ENCODE measurements around the gene GPRIN3.
"Not testable (repeated sequence)": the region's sequence is repeated elsewhere in the genome, so short reads cannot be mapped to it uniquely, and the experiment has no call there.

GPRIN3 gene

GRCh38 chr4:89287945-89288344, 19.7 kb downstream of the GPRIN3 start:
- no peak for DNase-seq

GRCh38 chr4:89285745-89286144, 21.9 kb downstream of the GPRIN3 start:
- DNase-seq: no peak

GRCh38 chr4:89284828-89285227, 22.8 kb downstream of the GPRIN3 start:
- no peak for DNase-seq

GRCh38 chr4:89284020-89284424, 23.6 kb downstream of the GPRIN3 start:
- no peak for DNase-seq

- no peak for DNase-seq
These were observed 24.2 kb downstream of the GPRIN3 start for GRCh38 chr4:89283226-89284009.

- no peak for DNase-seq
These were observed 28.2 kb downstream of the GPRIN3 start for GRCh38 chr4:89279385-89279784.

- no peak for DNase-seq
These were observed 30.2 kb downstream of the GPRIN3 start for GRCh38 chr4:89277412-89277811.

- no peak for DNase-seq
These were observed 31.3 kb downstream of the GPRIN3 start for GRCh38 chr4:89276296-89276695.

- DNase-seq: no peak
These were observed 32.0 kb downstream of the GPRIN3 start for GRCh38 chr4:89275587-89275986.

GRCh38 chr4:89273741-89274141, 33.9 kb downstream of the GPRIN3 start:
- DNase-seq: no peak

- no peak for DNase-seq
These were observed 36.8 kb downstream of the GPRIN3 start for GRCh38 chr4:89270792-89271191.

GRCh38 chr4:89269121-89269666, 38.4 kb downstream of the GPRIN3 start:
- DNase-seq: no peak

- no peak for DNase-seq
These were observed 38.9 kb downstream of the GPRIN3 start for GRCh38 chr4:89268679-89269078.

- no peak for DNase-seq
These were observed 39.8 kb downstream of the GPRIN3 start for GRCh38 chr4:89267846-89268245.

GRCh38 chr4:89267392-89267791, 40.2 kb downstream of the GPRIN3 start:
- DNase-seq: no peak

- no peak for DNase-seq
These were observed 41.5 kb downstream of the GPRIN3 start for GRCh38 chr4:89266128-89266527.

GRCh38 chr4:89263265-89263664, 44.3 kb downstream of the GPRIN3 start:
- no peak for DNase-seq

GRCh38 chr4:89259301-89260028, 48.1 kb downstream of the GPRIN3 start:
- DNase-seq: no peak

- DNase-seq: no peak
These were observed 49.1 kb downstream of the GPRIN3 start for GRCh38 chr4:89258506-89258905.

GRCh38 chr4:89257376-89257775, 50.2 kb downstream of the GPRIN3 start:
- no peak for DNase-seq

GRCh38 chr4:89256203-89256800, 51.3 kb downstream of the GPRIN3 start:
- no peak for DNase-seq

- DNase-seq: no peak
These were observed 52.8 kb downstream of the GPRIN3 start for GRCh38 chr4:89254847-89255246.

GRCh38 chr4:89254347-89254746, 53.3 kb downstream of the GPRIN3 start:
- DNase-seq: not testable (repeated sequence)

- no peak for DNase-seq
These were observed 53.7 kb downstream of the GPRIN3 start for GRCh38 chr4:89253935-89254334.
